ES-I3 (cell line): ENCODE measurements around the gene AHCYL2.

Experiments used
- H3K36me3 ChIP-seq: 2 replicates; pipeline ENCODE4 v1.6.1; 2013; ENCODE audit warnings: mild to moderate bottlenecking, low read length, control low read depth, moderate library complexity; ENCODE audit not compliant: insufficient read depth
- H3K4me1 ChIP-seq: 2 replicates; pipeline ENCODE4 v1.6.1; 2013; ENCODE audit warnings: mild to moderate bottlenecking, control low read depth, low read length; ENCODE audit not compliant: insufficient read depth
- H3K9ac ChIP-seq: 2 replicates; pipeline ENCODE4 v1.6.1; 2013; ENCODE audit warnings: low read depth, mild to moderate bottlenecking, low read length, moderate library complexity
- H3K9me3 ChIP-seq: 2 replicates; pipeline ENCODE4 v1.6.1; 2013; ENCODE audit warnings: mild to moderate bottlenecking, low read length, moderate library complexity; ENCODE audit not compliant: control insufficient read depth, insufficient read depth

Gene AHCYL2

GRCh38 chr7:129308047-129308446 lies 83.2 kb downstream of the AHCYL2 start:
- Histone ChIP-seq H3K9me3 (no peaks in the 10 kb centered on the region), H3K4me1 (no peaks in the 10 kb centered on the region), H3K36me3 (no peaks in the 10 kb centered on the region), H3K9ac (no peak overlapping the region)

GRCh38 chr7:129311429-129311828 lies 86.6 kb downstream of the AHCYL2 start:
- H3K4me1 ChIP-seq, result no peaks in the 10 kb centered on the region; the same call in 1 of the 2 replicates
- H3K36me3 ChIP-seq, result no peaks in the 10 kb centered on the region
- no peaks in the 10 kb centered on the region for H3K9me3 ChIP-seq
- no peak overlapping the region for H3K9ac ChIP-seq

GRCh38 chr7:129313282-129313681 lies 88.5 kb downstream of the AHCYL2 start:
- Histone ChIP-seq H3K9ac (no peak overlapping the region), H3K9me3 (no peaks in the 10 kb centered on the region), H3K4me1 (no peaks in the 10 kb centered on the region; the same call in 1 of the 2 replicates), H3K36me3 (no peaks in the 10 kb centered on the region)

- H3K36me3 ChIP-seq, result no peaks in the 10 kb centered on the region
- H3K4me1 ChIP-seq, result no peaks in the 10 kb centered on the region; the same call in 1 of the 2 replicates
- H3K9ac ChIP-seq, result no peak overlapping the region
- H3K9me3 ChIP-seq, result no peaks in the 10 kb centered on the region
Observed at GRCh38 chr7:129315960-129316359, 91.1 kb downstream of the AHCYL2 start.

- H3K9me3 ChIP-seq, result no peaks in the 10 kb centered on the region
- H3K9ac ChIP-seq, result no peak overlapping the region
- H3K4me1 ChIP-seq, result no peaks in the 10 kb centered on the region; the same call in 1 of the 2 replicates
- no peaks in the 10 kb centered on the region for H3K36me3 ChIP-seq
Observed at GRCh38 chr7:129317450-129317849, 92.6 kb downstream of the AHCYL2 start.

- Histone ChIP-seq H3K9me3 (0 out of 2 replicates have a peak, but pooled peaks cover 3% of the 10 kb centered on the region), H3K4me1 (no peaks in the 10 kb centered on the region), H3K36me3 (no peaks in the 10 kb centered on the region)
Observed at GRCh38 chr7:129327076-129327475, 102.2 kb downstream of the AHCYL2 start.

GRCh38 chr7:129332254-129333035 lies 107.6 kb downstream of the AHCYL2 start:
- Histone ChIP-seq H3K9me3 (no peaks in the 10 kb centered on the region), H3K9ac (no peak overlapping the region), H3K4me1 (no peaks in the 10 kb centered on the region)

More at GRCh38 chr7:129327076-129327475, 102.2 kb downstream of the AHCYL2 start:
- H3K9ac ChIP-seq, result no peak overlapping the region

GRCh38 chr7:129334473-129334872 lies 109.6 kb downstream of the AHCYL2 start:
- H3K9ac ChIP-seq, result no peak overlapping the region
- no peaks in the 10 kb centered on the region for H3K4me1 ChIP-seq
- no peaks in the 10 kb centered on the region for H3K36me3 ChIP-seq
- no peaks in the 10 kb centered on the region for H3K9me3 ChIP-seq

More at GRCh38 chr7:129332254-129333035, 107.6 kb downstream of the AHCYL2 start:
- H3K36me3 ChIP-seq, result no peaks in the 10 kb centered on the region

- Histone ChIP-seq H3K36me3 (no peaks in the 10 kb centered on the region), H3K9me3 (no peaks in the 10 kb centered on the region), H3K9ac (no peak overlapping the region), H3K4me1 (peaks cover 19% of the 10 kb centered on the region; the same call in 1 of the 2 replicates)
Observed at GRCh38 chr7:129338450-129338849, 113.6 kb downstream of the AHCYL2 start.

GRCh38 chr7:129341212-129341611 lies 116.4 kb downstream of the AHCYL2 start:
- H3K4me1 ChIP-seq, result peaks cover 19% of the 10 kb centered on the region; the same call in 1 of the 2 replicates
- H3K36me3 ChIP-seq, result no peaks in the 10 kb centered on the region
- no peak overlapping the region for H3K9ac ChIP-seq
- no peaks in the 10 kb centered on the region for H3K9me3 ChIP-seq

- no peak overlapping the region for H3K9ac ChIP-seq
- H3K4me1 ChIP-seq, result peaks cover 19% of the 10 kb centered on the region; the same call in 1 of the 2 replicates
- H3K36me3 ChIP-seq, result no peaks in the 10 kb centered on the region
- H3K9me3 ChIP-seq, result no peaks in the 10 kb centered on the region
Observed at GRCh38 chr7:129341816-129342806, 117.3 kb downstream of the AHCYL2 start.

- H3K36me3 ChIP-seq, result no peaks in the 10 kb centered on the region
- no peaks in the 10 kb centered on the region for H3K9me3 ChIP-seq
- no peak overlapping the region for H3K9ac ChIP-seq
- H3K4me1 ChIP-seq, result peaks cover 19% of the 10 kb centered on the region; the same call in 1 of the 2 replicates
Observed at GRCh38 chr7:129343099-129343700, 118.4 kb downstream of the AHCYL2 start.

- Histone ChIP-seq H3K9me3 (no peaks in the 10 kb centered on the region), H3K4me1 (peaks cover 1% of the 10 kb centered on the region; the same call in 1 of the 2 replicates), H3K9ac (no peak overlapping the region), H3K36me3 (no peaks in the 10 kb centered on the region)
Observed at GRCh38 chr7:129347330-129347729, 122.5 kb downstream of the AHCYL2 start.
